ENCODE measurements around the gene SPRYD4.

GRCh38 chr12:56487448-56488040 is 19.2 kb downstream of the SPRYD4 start:
- TF ChIP-seq OSR2 (tag by site-specific recombination; IDR thresholded peaks at IDR 0.05), result no peak
- no peak for TF ChIP-seq ZNF274 (IDR thresholded peaks at IDR 0.05; ENCODE audit: low read length)
- TF ChIP-seq ZNF274 (tag by site-specific recombination; IDR thresholded peaks at IDR 0.05; ENCODE audit: borderline replicate concordance), result no peak
- 0 out of 2 replicates have a peak, but pooled peaks have one; percentile 15 for TF ChIP-seq RBAK (tag by site-specific recombination; IDR thresholded peaks at IDR 0.05)
- TF ChIP-seq ZNF24 (tag by site-specific recombination; IDR thresholded peaks at IDR 0.05), result 0 out of 2 replicates have a peak, but pooled peaks have one; percentile 25
- TF ChIP-seq ZSCAN4 (tag by site-specific recombination; IDR thresholded peaks at IDR 0.05), result 0 out of 2 replicates have a peak, but pooled peaks have one; percentile 24
- TF ChIP-seq ZNF785 (tag by site-specific recombination; IDR thresholded peaks at IDR 0.05), result no peak
- no peak for TF ChIP-seq PBX3 (CRISPR knock-in tag; IDR thresholded peaks at IDR 0.05)

All from HEK293 (cell line).